Mesothelial cell of epicardium (in vitro differentiated cells): ENCODE data around the gene CDH4. TPM values are rescaled to one million over a fixed set of nuclear protein-coding genes. Genes with fewer than 3 reads are reported as not detected.

Experiments used
- DNase-seq, 2 experiments: peaks; one replicate each; pipeline ENCODE4 v3.0.0; 2021; ENCODE audit warnings: low spot score in 2 of 2; ENCODE audit not compliant: unreplicated experiment in 2 of 2
- H3K27ac Mint-ChIP-seq: 2 replicates; pipeline ENCODE4 v1.8.0; 2021; ENCODE audit warnings: mixed read lengths
- H3K27me3 Mint-ChIP-seq: 2 replicates; pipeline ENCODE4 v1.8.0; 2021; ENCODE audit warnings: low read depth, mixed read lengths
- H3K36me3 Mint-ChIP-seq: 2 replicates; pipeline ENCODE4 v1.8.0; 2021; ENCODE audit warnings: mixed read lengths
- H3K4me1 Mint-ChIP-seq: 2 replicates; pipeline ENCODE4 v1.8.0; 2021; ENCODE audit warnings: mixed read lengths
- H3K4me3 Mint-ChIP-seq: 2 replicates; pipeline ENCODE4 v1.8.0; 2021; ENCODE audit warnings: mild to moderate bottlenecking, moderate library complexity, mixed read lengths
- H3K9me3 Mint-ChIP-seq: 2 replicates; pipeline ENCODE4 v1.8.0; 2021; ENCODE audit warnings: mixed read lengths
- total RNA-seq: library from RNA; stranded (reverse); gene quantifications from 3 replicates; pipeline ENCODE4 v1.2.1, GENCODE V29; 2021
- TF ChIP-seq, protein P1 (sequence below): fragments of 200-600 bp; sonication (generic); IDR thresholded peaks from one replicate; pipeline ENCODE4 v1.5.0; 2021; ENCODE audit warnings: antibody characterized with exemption; ENCODE audit not compliant: unreplicated experiment

CDH4 gene
- total RNA-seq, 1 donor from 2014 or later, result 1.1 TPM

GRCh38 chr20:61307686-61308476, 55.8 kb downstream of the CDH4 start:
- H3K27ac Mint-ChIP-seq, result no peak overlapping the region

DNA sequence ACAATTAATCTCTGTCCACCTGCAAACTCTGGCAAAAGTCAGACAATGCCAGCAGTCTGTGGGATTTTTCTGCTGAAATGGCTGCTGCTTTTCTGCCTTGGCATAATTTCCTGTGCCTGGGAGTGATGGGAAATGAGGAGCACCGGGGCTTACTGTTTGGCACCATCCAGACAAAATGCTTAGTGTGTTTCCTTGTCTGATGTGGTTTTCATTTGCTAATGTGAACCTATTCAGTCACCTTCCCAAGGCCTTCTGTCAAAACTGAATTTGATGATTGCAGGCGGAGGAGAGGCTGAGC, 56.4 kb downstream of the CDH4 start:
- Mint-ChIP-seq H3K9me3 (no peaks in the 10 kb centered on the region), H3K27me3 (peaks cover 12% of the 10 kb centered on the region), H3K4me3 (no peak overlapping the region), H3K27ac (no peak overlapping the region), H3K36me3 (no peaks in the 10 kb centered on the region), H3K4me1 (no peaks in the 10 kb centered on the region)
- DNase-seq, result no peak
- TF ChIP-seq, protein P1, sequence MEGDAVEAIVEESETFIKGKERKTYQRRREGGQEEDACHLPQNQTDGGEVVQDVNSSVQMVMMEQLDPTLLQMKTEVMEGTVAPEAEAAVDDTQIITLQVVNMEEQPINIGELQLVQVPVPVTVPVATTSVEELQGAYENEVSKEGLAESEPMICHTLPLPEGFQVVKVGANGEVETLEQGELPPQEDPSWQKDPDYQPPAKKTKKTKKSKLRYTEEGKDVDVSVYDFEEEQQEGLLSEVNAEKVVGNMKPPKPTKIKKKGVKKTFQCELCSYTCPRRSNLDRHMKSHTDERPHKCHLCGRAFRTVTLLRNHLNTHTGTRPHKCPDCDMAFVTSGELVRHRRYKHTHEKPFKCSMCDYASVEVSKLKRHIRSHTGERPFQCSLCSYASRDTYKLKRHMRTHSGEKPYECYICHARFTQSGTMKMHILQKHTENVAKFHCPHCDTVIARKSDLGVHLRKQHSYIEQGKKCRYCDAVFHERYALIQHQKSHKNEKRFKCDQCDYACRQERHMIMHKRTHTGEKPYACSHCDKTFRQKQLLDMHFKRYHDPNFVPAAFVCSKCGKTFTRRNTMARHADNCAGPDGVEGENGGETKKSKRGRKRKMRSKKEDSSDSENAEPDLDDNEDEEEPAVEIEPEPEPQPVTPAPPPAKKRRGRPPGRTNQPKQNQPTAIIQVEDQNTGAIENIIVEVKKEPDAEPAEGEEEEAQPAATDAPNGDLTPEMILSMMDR, result no peak

More at GRCh38 chr20:61307686-61308476, 55.8 kb downstream of the CDH4 start:
- Mint-ChIP-seq H3K4me3 (no peak overlapping the region), H3K9me3 (no peaks in the 10 kb centered on the region), H3K36me3 (no peaks in the 10 kb centered on the region), H3K4me1 (no peaks in the 10 kb centered on the region), H3K27me3 (peaks cover 12% of the 10 kb centered on the region)
- DNase-seq, result no peak
- TF ChIP-seq, protein P1, result no peak

DNA sequence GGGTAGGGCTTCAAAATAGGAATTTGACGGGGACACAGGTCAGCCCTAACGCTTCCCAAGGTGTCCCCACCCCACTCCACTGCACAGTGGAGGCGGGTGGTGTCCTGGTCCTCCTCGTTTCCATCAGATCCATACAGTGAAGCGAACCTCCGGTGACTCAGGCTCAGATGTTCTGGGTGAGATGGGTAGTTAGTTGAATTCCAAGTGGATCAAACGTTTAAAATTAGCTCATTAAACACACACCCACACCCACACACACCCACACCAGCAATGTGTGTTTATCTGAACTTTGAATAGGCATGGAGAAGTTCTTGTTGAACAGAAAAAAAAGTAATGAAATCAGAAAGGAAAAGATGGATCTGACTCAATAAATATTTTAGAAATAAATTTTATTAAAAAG, 58.9 kb downstream of the CDH4 start:
- no peak for DNase-seq
- Mint-ChIP-seq H3K9me3 (no peaks in the 10 kb centered on the region), H3K4me1 (no peaks in the 10 kb centered on the region), H3K27ac (no peak overlapping the region), H3K36me3 (no peaks in the 10 kb centered on the region), H3K27me3 (peaks cover 27% of the 10 kb centered on the region), H3K4me3 (no peak overlapping the region)
- TF ChIP-seq, protein P1, result no peak

DNA sequence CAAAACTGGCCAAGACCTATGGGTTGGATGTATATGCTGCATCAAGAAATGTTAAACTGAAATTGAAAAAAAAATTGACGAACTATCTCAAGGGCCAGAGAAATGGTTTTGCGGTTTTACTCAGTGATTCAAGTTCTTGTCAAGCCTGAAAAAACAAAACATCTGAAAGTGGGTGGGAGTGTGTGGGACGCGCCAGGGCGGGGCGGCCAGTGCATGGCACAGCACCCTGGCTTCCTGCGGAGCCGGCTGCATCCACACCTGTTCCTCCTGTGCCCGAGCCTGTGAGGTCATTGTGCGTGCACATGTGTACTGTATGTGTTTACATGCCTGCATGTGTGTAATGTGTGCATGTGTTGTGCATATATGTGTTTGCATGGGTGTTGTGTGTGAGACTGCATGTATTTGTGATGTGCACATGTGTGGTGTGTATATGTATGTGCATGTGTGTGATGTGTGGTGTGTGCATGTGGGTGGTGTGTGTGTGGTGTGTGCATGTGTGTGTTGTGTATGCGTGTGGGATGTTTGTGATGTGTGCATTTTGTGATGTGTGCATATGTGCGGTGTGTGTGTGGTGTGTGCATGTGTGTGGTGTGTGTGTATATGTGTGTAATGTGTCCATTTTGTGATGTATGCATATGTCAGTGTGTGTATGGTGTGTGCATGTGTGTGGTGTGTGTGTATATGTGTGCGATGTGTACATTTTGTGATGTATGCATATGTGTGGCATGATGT, 59.8 kb downstream of the CDH4 start:
- H3K4me1 Mint-ChIP-seq, result no peaks in the 10 kb centered on the region
- no peak for DNase-seq
- H3K36me3 Mint-ChIP-seq, result no peaks in the 10 kb centered on the region
- H3K27me3 Mint-ChIP-seq, result peaks cover 32% of the 10 kb centered on the region
- TF ChIP-seq, protein P1, result no peak
- no peak overlapping the region for H3K27ac Mint-ChIP-seq
- H3K9me3 Mint-ChIP-seq, result no peaks in the 10 kb centered on the region
- no peak overlapping the region for H3K4me3 Mint-ChIP-seq

GRCh38 chr20:61312925-61313324, 60.9 kb downstream of the CDH4 start:
- Mint-ChIP-seq H3K36me3 (no peaks in the 10 kb centered on the region), H3K4me3 (no peak overlapping the region), H3K27me3 (peaks cover 30% of the 10 kb centered on the region), H3K9me3 (no peaks in the 10 kb centered on the region), H3K27ac (no peak overlapping the region), H3K4me1 (no peaks in the 10 kb centered on the region)
- TF ChIP-seq, protein P1, result no peak
- no peak for DNase-seq
